DND-41 (cell line): ENCODE results near the gene KCNAB2.

ENCODE experiments used
- EZH2 ChIP-seq: IDR thresholded peaks from 3 replicates; pipeline ENCODE4 v1.6.1; 2012; ENCODE audit warnings: borderline replicate concordance, low read depth, mild to moderate bottlenecking, moderate library complexity, low read length, inconsistent platforms; ENCODE audit not compliant: severe bottlenecking
- TF ChIP-seq, protein P1 (sequence below): IDR thresholded peaks from 2 replicates; pipeline ENCODE4 v1.5.1; 2012; ENCODE audit warnings: borderline replicate concordance, low read length, moderate library complexity, mild to moderate bottlenecking; ENCODE audit not compliant: poor library complexity, severe bottlenecking; ENCODE audit errors: extremely low read depth

GRCh38 chr1:6059866-6060265 lies 14.2 kb downstream of the KCNAB2 start:
- TF ChIP-seq, protein P1, sequence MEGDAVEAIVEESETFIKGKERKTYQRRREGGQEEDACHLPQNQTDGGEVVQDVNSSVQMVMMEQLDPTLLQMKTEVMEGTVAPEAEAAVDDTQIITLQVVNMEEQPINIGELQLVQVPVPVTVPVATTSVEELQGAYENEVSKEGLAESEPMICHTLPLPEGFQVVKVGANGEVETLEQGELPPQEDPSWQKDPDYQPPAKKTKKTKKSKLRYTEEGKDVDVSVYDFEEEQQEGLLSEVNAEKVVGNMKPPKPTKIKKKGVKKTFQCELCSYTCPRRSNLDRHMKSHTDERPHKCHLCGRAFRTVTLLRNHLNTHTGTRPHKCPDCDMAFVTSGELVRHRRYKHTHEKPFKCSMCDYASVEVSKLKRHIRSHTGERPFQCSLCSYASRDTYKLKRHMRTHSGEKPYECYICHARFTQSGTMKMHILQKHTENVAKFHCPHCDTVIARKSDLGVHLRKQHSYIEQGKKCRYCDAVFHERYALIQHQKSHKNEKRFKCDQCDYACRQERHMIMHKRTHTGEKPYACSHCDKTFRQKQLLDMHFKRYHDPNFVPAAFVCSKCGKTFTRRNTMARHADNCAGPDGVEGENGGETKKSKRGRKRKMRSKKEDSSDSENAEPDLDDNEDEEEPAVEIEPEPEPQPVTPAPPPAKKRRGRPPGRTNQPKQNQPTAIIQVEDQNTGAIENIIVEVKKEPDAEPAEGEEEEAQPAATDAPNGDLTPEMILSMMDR = no peak
- TF ChIP-seq EZH2 = no peak
